K562 (cell line): ENCODE data around the gene BCAS3.

Experiments used
- AFF4 ChIP-seq: sonication (generic); formaldehyde crosslinking; IDR thresholded peaks from 2 replicates; pipeline ENCODE4 v1.8.0; 2023; ENCODE audit warnings: mild to moderate bottlenecking, missing genetic modification reagents
- CTCF ChIP-seq, 3 experiments: IDR thresholded peaks in 2 of 3; conservative IDR thresholded peaks in 1 of 3; 2 replicates each; pipeline ENCODE4 v1.5.1; 2011 to 2012; ENCODE audit warnings: low read length in 3 of 3, mild to moderate bottlenecking in 3 of 3, control low read depth in 2 of 3, improper control_type of control experiment in 1 of 3, inconsistent platforms in 1 of 3, low read depth in 1 of 3, mixed read lengths in 1 of 3, moderate library complexity in 1 of 3; ENCODE audit not compliant: insufficient read depth in 2 of 3
- DPF2 ChIP-seq: fragments of 450-650 bp; IDR thresholded peaks from 2 replicates; pipeline ENCODE4 v1.6.1; 2016
- JUN ChIP-seq, 2 experiments: sonication (generic) in 1 of 2; formaldehyde crosslinking in 1 of 2; IDR thresholded peaks; 2 replicates each; pipeline versions ENCODE4 v1.6.1 to v1.8.0; 2012 to 2022; ENCODE audit warnings: borderline replicate concordance in 2 of 2, mild to moderate bottlenecking in 2 of 2, improper control_type of control experiment in 1 of 2, low read depth in 1 of 2, low read length in 1 of 2, missing genetic modification reagents in 1 of 2
- MCM3 ChIP-seq: fragments of 450-650 bp; IDR thresholded peaks from 2 replicates; pipeline ENCODE4 v1.6.1; 2016
- POLR2AphosphoS5 ChIP-seq: IDR thresholded peaks from 2 replicates; pipeline ENCODE4 v1.6.1; 2011; ENCODE audit warnings: mild to moderate bottlenecking, low read depth, low read length, moderate library complexity; ENCODE audit not compliant: control insufficient read depth, insufficient read depth
- PREB ChIP-seq: sonication (generic); formaldehyde crosslinking; IDR thresholded peaks from 2 replicates; pipeline ENCODE4 v1.8.1; 2023; ENCODE audit warnings: mild to moderate bottlenecking, missing genetic modification reagents
- RBFOX2 ChIP-seq: fragments of 200-400 bp; formaldehyde crosslinking; IDR thresholded peaks from 2 replicates; pipeline ENCODE4 v1.6.1; 2017; ENCODE audit warnings: low read depth, mild to moderate bottlenecking, low read length, moderate library complexity
- ZBTB43 ChIP-seq: sonication (generic); formaldehyde crosslinking; IDR thresholded peaks from 2 replicates; pipeline ENCODE4 v1.8.0; 2023; ENCODE audit warnings: mild to moderate bottlenecking, missing genetic modification reagents
- TF ChIP-seq, protein P1 (sequence below): sonication (generic); formaldehyde crosslinking; IDR thresholded peaks from 2 replicates; pipeline ENCODE4 v1.8.0; 2022; ENCODE audit warnings: mild to moderate bottlenecking, missing genetic modification reagents
- TF ChIP-seq, protein P2 (sequence below): sonication (generic); formaldehyde crosslinking; IDR thresholded peaks from 2 replicates; pipeline ENCODE4 v1.9.0; 2022; ENCODE audit warnings: mild to moderate bottlenecking, missing genetic modification reagents

- TF ChIP-seq JUN (IDR thresholded peaks at IDR 0.05; ENCODE audit: borderline replicate concordance, low read depth, low read length) (no peak), JUN (CRISPR knock-in tag; IDR thresholded peaks at IDR 0.05; ENCODE audit: borderline replicate concordance) (no peak), PREB (no peak), DPF2 (no peak), RBFOX2 (no peak), AFF4 (CRISPR knock-in tag) (no peak), MCM3 (no peak), CTCF (IDR thresholded peaks at IDR 0.05 in 2 of 3, conservative IDR thresholded peaks at IDR 0.05 in 1 of 3; ENCODE audit: insufficient read depth in 2 of 3, low read depth in 1 of 3, low read length in 3 of 3) (no peak), POLR2AphosphoS5 (no peak), ZBTB43 (CRISPR knock-in tag) (no peak)
- TF ChIP-seq, protein P1, sequence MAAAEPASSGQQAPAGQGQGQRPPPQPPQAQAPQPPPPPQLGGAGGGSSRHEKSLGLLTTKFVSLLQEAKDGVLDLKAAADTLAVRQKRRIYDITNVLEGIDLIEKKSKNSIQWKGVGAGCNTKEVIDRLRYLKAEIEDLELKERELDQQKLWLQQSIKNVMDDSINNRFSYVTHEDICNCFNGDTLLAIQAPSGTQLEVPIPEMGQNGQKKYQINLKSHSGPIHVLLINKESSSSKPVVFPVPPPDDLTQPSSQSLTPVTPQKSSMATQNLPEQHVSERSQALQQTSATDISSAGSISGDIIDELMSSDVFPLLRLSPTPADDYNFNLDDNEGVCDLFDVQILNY (CRISPR knock-in tag), result no peak
- TF ChIP-seq, protein P2, sequence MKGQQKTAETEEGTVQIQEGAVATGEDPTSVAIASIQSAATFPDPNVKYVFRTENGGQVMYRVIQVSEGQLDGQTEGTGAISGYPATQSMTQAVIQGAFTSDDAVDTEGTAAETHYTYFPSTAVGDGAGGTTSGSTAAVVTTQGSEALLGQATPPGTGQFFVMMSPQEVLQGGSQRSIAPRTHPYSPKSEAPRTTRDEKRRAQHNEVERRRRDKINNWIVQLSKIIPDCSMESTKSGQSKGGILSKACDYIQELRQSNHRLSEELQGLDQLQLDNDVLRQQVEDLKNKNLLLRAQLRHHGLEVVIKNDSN (CRISPR knock-in tag), result no peak
Observed at GRCh38 chr17:60652454-60653247, 25.0 kb upstream of the BCAS3 start.
